OCI-LY3 (cell line): Measurements from ENCODE around the gene SLC18A3.

Experiments used
- EZH2phosphoT487 ChIP-seq: fragments of 200-600 bp; shearing (Covaris generic); IDR thresholded peaks from 2 replicates; pipeline ENCODE4 v1.6.1; 2018; ENCODE audit warnings: antibody characterized with exemption, mixed run types, low read depth
- TF ChIP-seq, protein P1 (sequence below): fragments of 200-600, 300-600 bp; sonication (generic); IDR thresholded peaks from 2 replicates; pipeline ENCODE4 v1.5.1; 2014; ENCODE audit warnings: antibody characterized with exemption, low read length, low read depth

DNA sequence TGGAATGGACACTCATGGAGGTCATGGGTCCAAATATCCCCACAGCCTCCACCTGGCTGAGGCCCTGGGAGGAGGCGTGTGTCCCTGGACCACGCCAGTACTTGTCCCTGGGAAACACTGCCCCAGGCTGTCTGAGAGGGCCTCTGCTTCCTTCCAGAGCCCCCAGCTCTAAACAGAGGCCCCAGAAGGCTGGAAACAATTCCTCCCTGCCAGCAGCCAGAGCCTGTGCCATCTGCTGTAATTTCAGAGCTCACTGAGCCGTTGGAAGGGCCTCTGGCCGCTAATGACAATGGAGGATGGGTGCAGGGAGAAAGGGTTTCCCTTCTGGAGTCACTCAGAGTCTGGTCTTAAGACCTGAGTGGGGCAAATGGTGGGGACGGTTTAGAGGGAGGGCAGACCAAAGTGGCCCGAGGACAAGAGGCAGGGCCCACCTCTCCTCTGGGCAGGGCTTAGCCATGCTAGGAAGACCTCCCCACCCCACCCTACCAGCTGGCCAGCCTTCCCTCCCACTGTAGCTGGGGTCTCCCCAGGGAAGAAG, 10.8 kb downstream of the SLC18A3 start:
- TF ChIP-seq, protein P1, sequence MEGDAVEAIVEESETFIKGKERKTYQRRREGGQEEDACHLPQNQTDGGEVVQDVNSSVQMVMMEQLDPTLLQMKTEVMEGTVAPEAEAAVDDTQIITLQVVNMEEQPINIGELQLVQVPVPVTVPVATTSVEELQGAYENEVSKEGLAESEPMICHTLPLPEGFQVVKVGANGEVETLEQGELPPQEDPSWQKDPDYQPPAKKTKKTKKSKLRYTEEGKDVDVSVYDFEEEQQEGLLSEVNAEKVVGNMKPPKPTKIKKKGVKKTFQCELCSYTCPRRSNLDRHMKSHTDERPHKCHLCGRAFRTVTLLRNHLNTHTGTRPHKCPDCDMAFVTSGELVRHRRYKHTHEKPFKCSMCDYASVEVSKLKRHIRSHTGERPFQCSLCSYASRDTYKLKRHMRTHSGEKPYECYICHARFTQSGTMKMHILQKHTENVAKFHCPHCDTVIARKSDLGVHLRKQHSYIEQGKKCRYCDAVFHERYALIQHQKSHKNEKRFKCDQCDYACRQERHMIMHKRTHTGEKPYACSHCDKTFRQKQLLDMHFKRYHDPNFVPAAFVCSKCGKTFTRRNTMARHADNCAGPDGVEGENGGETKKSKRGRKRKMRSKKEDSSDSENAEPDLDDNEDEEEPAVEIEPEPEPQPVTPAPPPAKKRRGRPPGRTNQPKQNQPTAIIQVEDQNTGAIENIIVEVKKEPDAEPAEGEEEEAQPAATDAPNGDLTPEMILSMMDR: no peak
- no peak for TF ChIP-seq EZH2phosphoT487
